Keratinocyte (primary cell): ENCODE data around the gene SIM1. TPM values are rescaled to one million over a fixed set of nuclear protein-coding genes. Genes with fewer than 3 reads are reported as not detected.
A peak's percentile ranks its signal among the peaks of the same experiment; 100 is the strongest.

Source experiments
- DNase-seq: peaks from one replicate; pipeline ENCODE4 v3.0.0-alpha.2; 2011; ENCODE audit warnings: low read depth, missing footprints, low spot score
- FAIRE-seq: peaks from 2 replicates; lab custom pipeline; 2011; peaks lifted over from hg19 to GRCh38; lab: Jason Lieb, UNC
- H2AFZ ChIP-seq: 2 replicates; pipeline ENCODE4 v1.6.0; 2012; ENCODE audit warnings: low read length, control low read depth, inconsistent platforms; ENCODE audit not compliant: control insufficient read depth
- H3K27ac ChIP-seq: 2 replicates; pipeline ENCODE4 v1.5.1; 2011; ENCODE audit warnings: low read length; ENCODE audit not compliant: control insufficient read depth, insufficient read depth
- H3K27me3 ChIP-seq: 3 replicates; pipeline ENCODE4 v1.6.0; 2011; ENCODE audit warnings: low read length; ENCODE audit not compliant: control insufficient read depth, insufficient read depth; ENCODE audit errors: extremely low read depth
- H3K36me3 ChIP-seq, 2 experiments: 2 replicates in 1 of 2; 3 replicates in 1 of 2; pipeline ENCODE4 v1.5.1; 2011; ENCODE audit warnings: low read length in 2 of 2, mild to moderate bottlenecking in 1 of 2; ENCODE audit not compliant: control insufficient read depth in 2 of 2, insufficient read depth in 2 of 2; ENCODE audit errors: extremely low read depth in 1 of 2
- H3K4me1 ChIP-seq: 3 replicates; pipeline ENCODE4 v1.5.1; 2011; ENCODE audit warnings: low read length; ENCODE audit not compliant: control insufficient read depth, insufficient read depth; ENCODE audit errors: extremely low read depth
- H3K4me2 ChIP-seq: 3 replicates; pipeline ENCODE4 v1.6.0; 2011; ENCODE audit warnings: low read depth, low read length; ENCODE audit not compliant: control insufficient read depth, insufficient read depth; ENCODE audit errors: extremely low read depth
- H3K4me3 ChIP-seq, 3 experiments: fragments of 200-600 bp in 1 of 3; sonication (generic) in 1 of 3; 2 replicates in 2 of 3; 3 replicates in 1 of 3; pipeline ENCODE4 v1.5.1; 2011 to 2016; ENCODE audit warnings: low read length in 3 of 3, mild to moderate bottlenecking in 3 of 3, control low read depth in 2 of 3, inconsistent platforms in 1 of 3, low read depth in 1 of 3, mixed read lengths in 1 of 3, mixed run types in 1 of 3, moderate library complexity in 1 of 3; ENCODE audit not compliant: control insufficient read depth in 2 of 3, insufficient read depth in 2 of 3; ENCODE audit errors: extremely low read depth in 1 of 3
- H3K79me2 ChIP-seq: 2 replicates; pipeline ENCODE4 v1.6.0; 2012; ENCODE audit warnings: low read length; ENCODE audit not compliant: control insufficient read depth, insufficient read depth
- H3K9ac ChIP-seq: 3 replicates; pipeline ENCODE4 v1.6.0; 2011; ENCODE audit warnings: low read length; ENCODE audit not compliant: control insufficient read depth, insufficient read depth; ENCODE audit errors: extremely low read depth
- H3K9me1 ChIP-seq: 3 replicates; pipeline ENCODE4 v1.6.0; 2011; ENCODE audit warnings: low read length; ENCODE audit not compliant: control insufficient read depth, insufficient read depth; ENCODE audit errors: extremely low read depth
- H3K9me3 ChIP-seq: 2 replicates; pipeline ENCODE4 v1.5.1; 2012; ENCODE audit warnings: low read depth, low read length; ENCODE audit not compliant: control insufficient read depth
- H4K20me1 ChIP-seq: 3 replicates; pipeline ENCODE4 v1.6.0; 2011; ENCODE audit warnings: low read length; ENCODE audit not compliant: control insufficient read depth, insufficient read depth; ENCODE audit errors: extremely low read depth
- EZH2 ChIP-seq: IDR thresholded peaks from one replicate; pipeline ENCODE4 v1.6.1; 2012; ENCODE audit warnings: inconsistent platforms, mild to moderate bottlenecking, low read length, moderate library complexity
- dilution Hi-C: fragments of 300-500 bp; cut with MboI; formaldehyde crosslinking; loops from one replicate; pipeline ENCODE4 v1.7.0; 2020; ENCODE audit warnings: low sequenced_read_pairs; ENCODE audit not compliant: extremely low pct_ligation_motif_present
- polyA plus RNA-seq, 5 experiments: library from polyadenylated mRNA; depleted of rRNA in 3 of 5; stranded (reverse) in 3 of 5; stranded (forward) in 1 of 5; unstranded in 1 of 5; fragments of >200 nt; gene quantifications; 1 replicate in 1 of 5; 2 replicates in 3 of 5; 3 replicates in 1 of 5; pipeline versions ENCODE4 v1.2.1 to v1.2.3, GENCODE V29; 2011 to 2012; ENCODE audit warnings: missing spikeins in 2 of 5, low read depth in 1 of 5, low replicate concordance in 1 of 5
- TF ChIP-seq, protein P1 (sequence below), 3 experiments: IDR thresholded peaks in 1 of 3; conservative IDR thresholded peaks in 1 of 3; optimal IDR thresholded peaks in 1 of 3; 2 replicates in 2 of 3; 3 replicates in 1 of 3; pipeline versions ENCODE3 to v1.5.1; 2011; ENCODE audit warnings: low read length in 3 of 3, mild to moderate bottlenecking in 3 of 3, moderate library complexity in 2 of 3, control low read depth in 1 of 3, inconsistent platforms in 1 of 3; ENCODE audit not compliant: insufficient read depth in 2 of 3; ENCODE audit errors: extremely low read depth in 1 of 3

The SIM1 gene
- polyA plus RNA-seq, 1 donor (not counting 4 experiments of a cell fraction or from before 2014, with no cell fraction given) = not detected

DNA sequence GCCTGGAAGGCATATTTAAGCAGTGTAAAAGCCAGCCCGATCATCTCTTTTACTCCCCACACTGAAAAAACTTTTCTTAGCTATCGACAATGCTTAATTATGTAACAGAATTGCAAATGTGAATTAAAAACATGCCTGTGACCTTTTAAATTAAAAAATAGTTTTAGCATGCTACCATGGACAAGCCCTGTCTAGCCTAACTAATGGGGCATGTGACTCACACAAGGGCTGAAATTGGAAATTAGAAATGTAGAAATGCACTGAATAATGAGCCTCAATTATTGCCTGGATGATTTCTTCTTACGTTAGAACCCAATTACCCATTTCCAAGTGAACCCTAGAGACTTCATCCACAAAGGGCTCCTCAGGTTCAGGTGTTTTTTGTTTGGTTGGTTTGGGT, 82.7 kb downstream of the SIM1 start:
- H3K4me2 ChIP-seq = peak overlapping the region; percentile 47
- H4K20me1 ChIP-seq = no peaks in the 10 kb centered on the region
- no peak for TF ChIP-seq EZH2
- TF ChIP-seq, protein P1, sequence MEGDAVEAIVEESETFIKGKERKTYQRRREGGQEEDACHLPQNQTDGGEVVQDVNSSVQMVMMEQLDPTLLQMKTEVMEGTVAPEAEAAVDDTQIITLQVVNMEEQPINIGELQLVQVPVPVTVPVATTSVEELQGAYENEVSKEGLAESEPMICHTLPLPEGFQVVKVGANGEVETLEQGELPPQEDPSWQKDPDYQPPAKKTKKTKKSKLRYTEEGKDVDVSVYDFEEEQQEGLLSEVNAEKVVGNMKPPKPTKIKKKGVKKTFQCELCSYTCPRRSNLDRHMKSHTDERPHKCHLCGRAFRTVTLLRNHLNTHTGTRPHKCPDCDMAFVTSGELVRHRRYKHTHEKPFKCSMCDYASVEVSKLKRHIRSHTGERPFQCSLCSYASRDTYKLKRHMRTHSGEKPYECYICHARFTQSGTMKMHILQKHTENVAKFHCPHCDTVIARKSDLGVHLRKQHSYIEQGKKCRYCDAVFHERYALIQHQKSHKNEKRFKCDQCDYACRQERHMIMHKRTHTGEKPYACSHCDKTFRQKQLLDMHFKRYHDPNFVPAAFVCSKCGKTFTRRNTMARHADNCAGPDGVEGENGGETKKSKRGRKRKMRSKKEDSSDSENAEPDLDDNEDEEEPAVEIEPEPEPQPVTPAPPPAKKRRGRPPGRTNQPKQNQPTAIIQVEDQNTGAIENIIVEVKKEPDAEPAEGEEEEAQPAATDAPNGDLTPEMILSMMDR (optimal IDR thresholded peaks at IDR 0.05 in 1 of 3, IDR thresholded peaks at IDR 0.05 in 1 of 3, conservative IDR thresholded peaks at IDR 0.05 in 1 of 3; ENCODE audit: extremely low read depth in 1 of 3, insufficient read depth in 2 of 3, low read length in 3 of 3) = no peak
- H3K9ac ChIP-seq = no peak overlapping the region
- H3K79me2 ChIP-seq = no peaks in the 10 kb centered on the region
- FAIRE-seq = peak; percentile 9
- no peaks in the 10 kb centered on the region for H3K36me3 ChIP-seq
- no peaks in the 10 kb centered on the region for H3K9me3 ChIP-seq
- H3K27ac ChIP-seq = no peak overlapping the region
- dilution Hi-C loops = no loop called here
- peak overlapping the region; percentile 58 for H2AFZ ChIP-seq
- peaks cover 14% of the 10 kb centered on the region for H3K4me1 ChIP-seq
- DNase-seq = no peak
- no peaks in the 10 kb centered on the region for H3K9me1 ChIP-seq
- H3K27me3 ChIP-seq = no peaks in the 10 kb centered on the region
- H3K4me3 ChIP-seq = no peak overlapping the region

DNA sequence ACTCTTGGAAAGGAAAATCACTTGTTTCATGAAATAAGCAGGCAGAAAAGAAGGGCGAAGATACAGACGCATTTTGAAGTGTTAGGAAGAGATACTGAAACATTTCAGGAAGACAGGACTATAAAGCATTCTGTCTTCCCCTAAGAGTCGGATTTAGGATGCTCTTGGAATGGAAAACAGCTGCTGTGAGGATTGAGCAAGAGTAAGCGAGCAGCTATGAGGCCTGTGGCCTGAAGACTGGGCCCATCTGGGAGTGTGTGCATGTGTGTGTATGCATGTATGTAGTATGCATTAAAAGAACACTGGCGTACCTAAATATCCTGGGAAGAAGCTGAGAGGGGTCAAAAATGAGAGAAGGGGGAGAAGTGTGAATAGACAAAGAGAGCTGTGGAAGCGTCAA, 83.6 kb downstream of the SIM1 start:
- H3K27me3 ChIP-seq = no peaks in the 10 kb centered on the region
- no peaks in the 10 kb centered on the region for H3K79me2 ChIP-seq
- H3K9me1 ChIP-seq = no peaks in the 10 kb centered on the region
- FAIRE-seq (no peak), DNase-seq (no peak)
- TF ChIP-seq, protein P1 (optimal IDR thresholded peaks at IDR 0.05 in 1 of 3, IDR thresholded peaks at IDR 0.05 in 1 of 3, conservative IDR thresholded peaks at IDR 0.05 in 1 of 3; ENCODE audit: extremely low read depth in 1 of 3, insufficient read depth in 2 of 3, low read length in 3 of 3) = no peak
- TF ChIP-seq EZH2 = no peak
- no peaks in the 10 kb centered on the region for H3K36me3 ChIP-seq
- H2AFZ ChIP-seq = no peak overlapping the region
- H3K4me1 ChIP-seq = peaks cover 14% of the 10 kb centered on the region
- no peak overlapping the region for H3K9ac ChIP-seq
- no peak overlapping the region for H3K4me3 ChIP-seq
- no peak overlapping the region for H3K27ac ChIP-seq
- no peaks in the 10 kb centered on the region for H4K20me1 ChIP-seq
- H3K4me2 ChIP-seq = no peak overlapping the region
- no peaks in the 10 kb centered on the region for H3K9me3 ChIP-seq
- dilution Hi-C loops = no loop called here
